ENCODE measurements around the gene OR3A1.

GRCh38 chr17:3276126-3276525 lies 22.0 kb downstream of the OR3A1 start:
- TF ChIP-seq CTCF (IDR thresholded peaks at IDR 0.05), result no peak
- no peak for TF ChIP-seq POLR2AphosphoS5 (IDR thresholded peaks at IDR 0.05)
